NCI-H1436 (cell line): Measurements from ENCODE around the gene TMSB15A.
A peak's percentile ranks its signal among the peaks of the same experiment; 100 is the strongest.
"Not testable (repeated sequence)": the region's sequence is repeated elsewhere in the genome, so short reads cannot be mapped to it uniquely, and the experiment has no call there.

ENCODE experiments used
- DNase-seq: peaks from one replicate; lab custom pipeline; 2025; lab: John Stamatoyannopoulos, UW

TMSB15A gene

DNA sequence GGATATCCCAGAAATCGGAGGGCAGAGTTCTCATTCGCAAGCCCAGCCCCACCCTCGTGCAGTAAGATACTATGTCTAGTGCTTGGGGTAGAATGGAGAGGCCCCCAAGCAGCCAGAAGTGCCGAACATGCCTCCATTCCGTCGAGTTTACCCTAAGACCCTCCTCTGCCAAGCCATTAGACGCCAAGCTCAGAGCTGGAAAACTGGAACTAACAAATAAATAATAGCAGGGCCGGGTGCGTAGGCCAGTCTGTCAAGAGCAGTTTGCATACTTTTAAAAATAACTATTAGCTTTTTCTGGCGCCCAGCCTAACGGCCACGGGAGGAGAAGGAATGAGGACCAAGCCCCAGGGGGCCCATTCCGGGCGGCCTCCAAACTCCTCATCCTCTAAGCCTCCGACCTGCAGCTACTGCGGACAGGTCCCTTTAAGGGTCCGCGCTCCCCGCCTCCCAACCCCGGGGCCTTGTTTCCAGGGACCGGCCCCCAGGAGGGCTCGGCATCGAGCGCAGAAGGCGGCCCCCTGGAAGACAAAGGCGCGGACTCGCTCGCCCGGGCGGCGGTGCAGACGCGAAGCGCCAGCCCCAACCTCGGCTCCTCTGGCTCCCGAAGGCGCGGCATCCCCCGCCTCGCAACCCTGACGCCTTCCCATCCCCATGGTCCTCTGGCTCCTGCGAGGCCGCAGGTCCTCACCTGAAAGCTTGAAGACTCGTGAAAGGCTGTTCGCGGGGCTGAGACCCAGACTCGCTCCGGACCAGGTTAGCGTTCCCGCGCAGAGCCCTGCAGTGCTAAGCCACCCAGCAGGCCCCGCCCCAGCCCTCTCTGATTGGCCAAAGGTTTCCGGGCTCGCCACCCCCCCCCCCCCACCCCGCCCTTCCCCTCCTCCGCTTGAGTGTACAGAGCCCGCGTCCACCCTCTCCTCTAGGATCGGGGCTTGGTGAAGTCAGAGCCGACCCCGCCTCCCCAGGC, at the start of gene TMSB15A:
TSS of gene TMSB15A (minus strand) at position 765 of the 967 bp plus-strand sequence.
- peak; percentile 83 for DNase-seq

- DNase-seq: no peak
These were observed 44.0 kb upstream of the TMSB15A start for GRCh38 chrX:102560423-102561068.

DNA sequence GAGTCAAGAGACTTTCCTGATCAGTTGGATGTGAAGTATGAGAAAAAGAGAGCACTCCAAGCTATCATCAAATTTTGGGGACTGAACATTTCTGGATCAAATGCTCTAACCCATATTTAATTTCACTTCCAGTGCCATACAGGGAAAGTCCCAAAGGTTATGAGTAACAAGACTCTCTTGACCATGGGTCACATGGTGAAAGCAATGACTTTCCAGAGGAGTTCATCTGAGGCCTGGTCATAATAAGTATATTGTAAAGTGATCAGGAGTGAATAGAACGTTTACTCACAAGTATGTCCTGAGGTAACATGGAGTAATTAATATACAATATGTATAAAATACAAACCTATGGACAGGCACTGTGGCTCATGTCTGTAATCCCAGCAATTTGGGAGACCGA, 42.1 kb upstream of the TMSB15A start:
- DNase-seq: no peak

- no peak for DNase-seq
These were observed 31.7 kb upstream of the TMSB15A start for GRCh38 chrX:102548231-102548630.

DNA sequence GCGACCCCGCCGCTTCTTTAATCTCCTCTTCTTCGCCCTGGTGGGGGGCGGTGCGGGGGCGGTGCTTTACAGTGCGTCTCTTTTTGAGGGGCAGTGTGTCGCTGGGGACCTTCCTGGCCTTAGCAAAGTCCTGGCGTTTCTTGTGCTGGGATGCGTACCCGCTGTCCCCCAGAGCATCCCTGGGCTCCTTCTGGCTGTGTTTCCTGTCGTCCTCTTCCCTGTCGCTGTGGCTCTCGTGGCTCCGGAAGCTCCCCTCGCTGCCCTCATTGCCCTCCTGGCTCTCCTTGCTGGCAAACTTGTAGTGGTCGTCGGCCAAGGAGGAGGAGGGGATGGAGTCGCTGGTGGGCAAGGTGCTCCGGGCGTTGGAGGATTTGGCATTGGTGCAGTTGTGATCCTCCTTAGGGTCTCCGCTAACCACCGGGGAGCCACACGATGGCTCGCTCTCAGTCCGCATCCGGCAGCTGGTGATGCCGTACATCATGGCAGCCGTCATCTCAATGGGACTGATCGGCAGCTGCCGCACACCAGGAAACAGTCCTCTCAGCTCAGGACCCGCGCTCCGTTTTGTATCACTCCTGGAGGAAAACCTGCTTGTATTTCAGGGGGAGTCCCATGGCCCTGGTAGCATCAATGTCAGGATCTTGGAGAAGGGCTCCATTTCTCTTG, 30.4 kb upstream of the TMSB15A start:
- DNase-seq: peak; percentile 38

- DNase-seq: not testable (repeated sequence)
These were observed 29.6 kb upstream of the TMSB15A start for GRCh38 chrX:102546175-102546574.

DNA sequence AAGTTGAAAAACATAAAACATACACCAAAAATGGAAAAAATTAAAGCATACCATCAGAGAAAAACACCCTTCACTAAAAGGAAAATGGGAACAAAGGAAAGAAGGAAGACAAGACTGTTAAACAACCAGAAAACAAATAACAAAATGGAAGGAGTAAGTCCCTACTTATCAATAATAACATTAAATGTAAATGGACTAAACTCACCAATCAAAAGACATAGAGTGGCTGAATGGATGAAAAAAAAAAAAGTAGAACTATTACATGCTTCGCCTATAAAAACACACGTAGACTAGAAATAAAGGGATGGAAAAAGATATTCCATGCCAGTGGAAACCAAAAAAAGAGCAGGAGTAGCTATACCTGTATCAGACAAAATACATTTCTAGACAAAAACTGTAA, 19.4 kb upstream of the TMSB15A start:
- no peak for DNase-seq

DNA sequence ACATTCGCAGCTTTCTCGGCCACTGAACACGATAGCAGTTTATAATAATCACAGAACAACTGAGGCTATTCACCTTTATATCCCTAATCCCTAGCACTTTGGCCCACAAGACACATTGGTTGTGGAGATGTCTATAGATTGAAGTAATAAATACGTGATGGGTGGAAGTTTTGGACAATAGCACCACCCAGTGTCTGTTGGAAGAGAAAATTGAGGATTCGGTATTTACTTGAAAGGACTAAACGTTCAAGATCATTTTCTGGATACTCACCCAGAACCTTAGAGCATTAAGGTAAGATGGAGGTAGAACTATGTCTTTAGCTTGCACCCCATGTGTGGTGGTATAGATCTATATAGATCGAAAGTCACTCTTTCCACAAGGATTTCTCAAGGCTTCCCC, 787 bp upstream of the TMSB15A start:
- peak; percentile 32 for DNase-seq

DNA sequence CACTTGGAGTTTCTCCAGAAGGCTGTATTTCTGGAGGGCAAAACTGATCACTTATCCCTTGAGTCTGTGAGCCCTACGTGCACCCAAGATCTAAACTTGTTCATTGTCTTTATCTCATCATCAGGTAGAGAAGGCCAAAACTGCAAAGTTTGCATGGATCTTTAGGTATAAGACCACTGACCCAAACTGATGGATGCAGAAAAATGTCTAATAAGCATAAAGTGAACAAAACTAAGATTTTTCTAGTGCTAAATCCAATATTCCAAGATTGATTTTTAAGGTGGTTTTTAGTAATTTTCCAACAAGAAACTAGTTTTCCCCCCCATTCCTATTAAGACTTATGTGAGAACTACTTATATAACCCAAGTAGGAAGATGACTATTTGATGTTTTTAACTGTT, 2.0 kb downstream of the TMSB15A start:
- DNase-seq: no peak

GRCh38 chrX:102498732-102499131, 17.8 kb downstream of the TMSB15A start:
- no peak for DNase-seq

GRCh38 chrX:102491766-102492165, 24.8 kb downstream of the TMSB15A start:
- DNase-seq: no peak

DNA sequence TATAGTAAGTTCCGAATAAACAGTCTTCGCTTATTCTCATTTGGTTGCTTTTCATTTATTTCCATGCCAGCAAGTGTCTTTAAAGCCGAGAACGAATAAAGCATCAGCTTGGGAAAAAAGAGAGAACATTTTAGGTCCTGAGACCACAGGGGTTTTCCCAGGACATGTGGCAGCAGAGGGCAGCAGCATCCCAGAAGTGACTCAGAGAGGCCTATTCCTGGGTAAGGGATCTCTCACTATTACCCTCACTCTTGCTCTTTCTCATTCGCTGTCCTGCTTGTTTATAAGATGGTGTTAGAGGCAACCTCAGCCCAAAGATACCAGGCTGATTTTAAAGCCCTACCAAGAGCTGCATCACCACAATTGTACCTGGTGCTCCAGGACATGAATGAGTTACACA, 37.8 kb downstream of the TMSB15A start:
- DNase-seq: not testable (repeated sequence)

DNA sequence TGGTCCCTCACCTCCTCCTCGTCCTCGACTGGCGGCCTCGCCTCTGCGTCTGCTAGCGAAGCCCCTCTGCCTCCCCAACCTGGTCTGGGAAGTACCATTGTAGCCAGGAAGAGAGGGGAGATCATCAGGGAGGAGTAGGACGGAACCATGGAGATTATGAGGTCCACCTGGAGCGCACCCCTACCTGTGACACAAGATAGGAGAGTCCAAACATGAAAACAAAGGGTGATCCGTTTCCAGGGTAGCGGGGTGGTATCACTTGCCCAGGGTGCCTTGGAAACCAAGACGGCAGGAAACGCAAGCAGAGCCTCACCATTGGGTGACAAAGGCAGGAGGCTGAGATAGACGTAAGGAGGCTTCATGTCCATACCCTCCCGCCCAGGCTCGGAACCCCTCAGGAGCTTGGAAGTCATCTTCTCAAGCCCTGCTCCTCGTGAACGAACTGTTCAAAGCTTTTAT, 44.7 kb downstream of the TMSB15A start, which contains the start of gene TCP11X2:
TSS of gene TCP11X2 (minus strand) at position 51 of the 459 bp plus-strand sequence.
- not testable (repeated sequence) for DNase-seq

- not testable (repeated sequence) for DNase-seq
These were observed 46.3 kb downstream of the TMSB15A start for GRCh38 chrX:102470215-102470614.
